GM18868 (cell line): ENCODE results near the gene DNAJB9.

Experiments used
- ATAC-seq: cut with Tn5 transposase; IDR thresholded peaks from one replicate; pipeline ENCODE4 v1.9.1; 2021; ENCODE audit warnings: mild to moderate bottlenecking, moderate library complexity; ENCODE audit not compliant: unreplicated experiment

DNAJB9 gene

GRCh38 chr7:108565987-108566386, 3.7 kb upstream of the DNAJB9 start:
- no peak for ATAC-seq

DNA sequence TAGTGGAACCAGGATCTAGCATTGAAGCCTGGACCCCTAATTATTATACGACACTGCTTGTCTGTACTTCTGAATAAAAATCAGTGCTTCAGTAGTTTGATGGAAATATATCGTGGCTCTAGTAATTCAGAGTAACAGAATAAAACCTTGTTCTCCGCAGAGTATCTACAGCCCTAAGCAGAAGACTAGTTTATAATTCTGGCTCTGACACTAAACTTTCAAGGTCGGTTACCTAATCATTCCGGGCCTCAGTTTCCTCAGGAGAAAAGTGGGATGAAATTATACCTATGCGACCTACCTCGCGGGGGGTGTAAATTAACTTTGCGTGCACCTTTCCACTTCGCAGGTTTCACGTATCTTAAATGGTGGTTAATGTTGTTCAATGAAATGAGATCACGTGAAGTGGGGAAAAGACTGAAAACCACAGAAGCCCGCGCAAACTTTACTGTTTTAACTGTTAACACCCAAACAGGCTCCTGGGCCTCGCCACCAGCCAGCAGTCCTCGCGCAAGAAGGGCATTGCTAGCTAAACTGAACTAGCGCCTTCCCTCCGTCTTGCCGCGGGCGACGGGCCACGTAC, 783 bp upstream of the DNAJB9 start:
- ATAC-seq: no peak

DNA sequence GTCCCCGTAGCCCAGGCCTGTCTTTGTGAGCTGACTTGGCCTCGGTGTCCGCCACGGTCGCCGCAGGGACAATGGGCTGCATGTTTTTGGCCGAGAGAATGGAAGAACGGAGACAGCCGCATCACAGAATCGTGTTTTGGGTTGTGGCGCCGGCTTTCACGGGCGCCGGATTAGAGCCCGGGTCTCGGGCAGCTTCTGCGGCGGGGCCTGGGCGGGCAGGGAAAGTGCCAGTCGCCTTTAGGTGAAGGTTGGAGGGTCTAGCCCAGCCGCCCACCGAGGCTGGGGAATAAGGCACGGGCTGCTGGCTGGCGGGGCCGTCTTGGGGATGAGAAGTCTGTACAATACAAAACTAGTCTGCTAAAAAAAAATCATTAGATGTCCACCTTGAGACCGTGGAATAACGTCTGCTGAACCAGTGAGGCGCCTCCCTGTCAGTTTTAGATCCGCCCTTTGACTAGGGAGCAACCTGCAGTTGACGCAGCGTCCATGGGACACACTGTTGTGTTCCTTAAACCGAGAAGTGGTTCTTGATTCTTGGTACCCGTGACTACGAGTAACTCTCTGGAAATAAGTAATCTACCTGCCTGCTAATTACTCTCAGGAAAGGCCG, 577 bp downstream of the DNAJB9 start:
- peak; percentile 21 for ATAC-seq

GRCh38 chr7:108572480-108572879, 2.8 kb downstream of the DNAJB9 start:
- no peak for ATAC-seq

- ATAC-seq: no peak
Observed at GRCh38 chr7:108575156-108575555, 5.5 kb downstream of the DNAJB9 start.

GRCh38 chr7:108576116-108576515, 6.4 kb downstream of the DNAJB9 start:
- ATAC-seq: no peak

- no peak for ATAC-seq
Observed at GRCh38 chr7:108578937-108579336, 9.3 kb downstream of the DNAJB9 start.

GRCh38 chr7:108580298-108580697, 10.6 kb downstream of the DNAJB9 start:
- ATAC-seq: no peak

GRCh38 chr7:108581655-108582491, 12.2 kb downstream of the DNAJB9 start:
- no peak for ATAC-seq

DNA sequence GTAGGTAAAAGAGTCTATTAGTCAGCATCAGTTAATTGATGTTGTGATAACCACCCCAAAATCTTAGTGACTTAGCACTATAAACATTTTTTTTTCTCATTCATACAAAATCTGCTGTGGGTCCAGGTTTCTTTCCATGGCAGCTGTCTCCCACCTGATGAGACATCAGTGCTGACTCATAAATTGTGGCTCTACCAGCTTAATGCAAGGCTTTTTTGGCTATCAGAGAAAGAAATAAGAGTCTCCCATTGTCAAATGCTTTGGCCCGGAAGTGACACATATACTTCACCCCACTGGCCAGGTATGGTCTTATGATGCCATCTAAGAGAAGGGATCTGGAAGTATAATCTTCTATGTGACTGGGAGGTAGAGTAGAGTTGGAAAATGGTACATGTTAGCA, 14.5 kb downstream of the DNAJB9 start:
- ATAC-seq: no peak

DNA sequence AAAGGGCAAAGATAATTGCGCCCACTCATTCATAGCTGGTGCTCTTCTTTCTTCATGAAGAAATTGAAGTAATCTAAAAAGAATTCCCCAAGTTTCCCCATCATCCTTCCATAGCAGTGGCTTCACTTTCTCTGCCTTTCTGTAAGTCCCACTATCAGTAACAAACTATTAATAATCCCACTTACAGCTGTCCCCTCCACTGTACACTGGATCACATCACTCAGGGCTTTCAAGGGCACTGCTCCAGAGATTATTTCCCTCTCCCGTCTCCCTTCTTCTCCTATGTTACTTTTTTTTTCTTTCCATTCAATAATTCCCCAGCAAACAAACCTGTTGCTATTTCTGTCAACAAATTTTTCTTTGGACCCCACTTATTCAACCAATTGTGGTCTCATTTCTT, 16.2 kb downstream of the DNAJB9 start:
- no peak for ATAC-seq

DNA sequence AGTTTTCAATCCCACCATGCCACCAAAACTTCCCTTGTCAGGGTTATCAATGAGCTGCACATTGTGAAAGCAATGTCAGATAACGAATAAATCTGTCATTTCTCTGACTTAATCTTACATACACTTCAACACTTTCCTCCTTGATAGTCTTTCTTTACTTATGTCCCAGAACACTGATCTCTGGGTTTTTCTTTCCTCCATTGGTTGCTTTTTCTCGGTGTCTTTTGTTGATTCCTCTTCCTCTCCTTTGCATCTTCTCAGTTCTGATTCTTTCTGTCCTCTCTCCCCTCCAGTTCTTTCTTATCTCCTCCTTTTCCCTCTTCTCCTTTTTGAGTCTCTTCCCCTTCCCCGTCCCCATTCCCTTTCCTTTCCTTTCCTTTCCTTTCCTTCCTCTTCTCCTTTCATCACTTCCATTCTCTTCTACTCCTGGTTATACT, 16.6 kb downstream of the DNAJB9 start:
- no peak for ATAC-seq

GRCh38 chr7:108589199-108589598, 19.5 kb downstream of the DNAJB9 start:
- no peak for ATAC-seq

- no peak for ATAC-seq
Observed at GRCh38 chr7:108589874-108590273, 20.2 kb downstream of the DNAJB9 start.

DNA sequence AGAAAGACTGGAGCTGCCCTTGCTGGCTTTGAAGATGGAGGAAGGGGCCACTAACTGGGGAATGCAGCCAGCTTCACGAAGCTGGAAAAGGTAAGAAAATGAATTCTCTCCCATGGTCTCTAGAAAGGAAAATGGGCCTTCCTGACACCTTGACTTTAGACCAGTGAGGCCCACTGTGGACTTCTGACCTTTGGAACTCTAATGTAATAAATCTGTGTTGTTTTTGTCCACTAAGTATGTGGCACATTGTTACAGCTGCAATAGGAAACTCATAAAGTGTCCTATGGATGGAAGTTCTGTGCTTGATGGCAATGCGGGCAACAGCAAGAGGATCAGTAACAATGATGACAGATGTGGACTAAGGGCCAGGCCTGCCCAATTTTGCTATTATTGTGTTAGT, 20.9 kb downstream of the DNAJB9 start:
- ATAC-seq: no peak

GRCh38 chr7:108592646-108593201, 23.1 kb downstream of the DNAJB9 start:
- no peak for ATAC-seq

DNA sequence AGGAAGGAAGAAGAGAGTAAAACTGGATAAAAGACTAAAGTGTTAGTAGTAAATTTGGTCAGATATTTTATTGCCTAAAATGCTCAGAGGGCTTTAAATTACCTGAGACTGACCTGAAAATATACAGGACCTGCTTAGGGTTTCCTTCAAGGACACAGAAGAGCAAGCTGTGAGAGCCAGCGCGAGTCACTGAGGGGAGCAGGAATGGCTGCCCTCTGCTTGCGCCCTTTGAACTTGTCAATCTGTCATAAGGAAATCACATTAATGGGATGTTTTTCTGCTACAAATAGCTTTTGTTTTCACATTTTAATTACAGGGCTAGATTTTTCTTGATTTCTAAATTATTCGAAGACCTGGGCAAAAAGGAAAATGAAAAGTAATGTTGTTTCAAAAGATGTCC, 26.9 kb downstream of the DNAJB9 start:
- no peak for ATAC-seq

DNA sequence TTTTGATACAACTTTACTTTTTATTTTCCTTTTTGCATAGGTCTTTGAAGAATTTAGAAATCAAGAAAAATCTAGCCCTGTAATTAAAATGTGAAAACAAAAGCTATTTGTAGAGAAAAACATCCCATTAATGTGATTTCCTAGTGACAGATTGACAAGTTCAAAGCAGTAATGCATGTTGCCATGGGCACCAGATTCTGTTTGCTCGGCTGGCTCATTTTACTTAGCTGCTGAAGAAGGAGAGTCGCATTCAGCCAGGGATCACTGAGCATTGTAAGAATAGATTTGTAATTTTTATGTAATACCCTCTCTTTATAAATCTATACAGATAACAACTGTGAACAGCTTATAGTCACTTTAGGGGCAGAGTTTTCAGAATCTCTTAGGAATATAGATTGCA, 28.5 kb downstream of the DNAJB9 start:
- ATAC-seq: no peak

DNA sequence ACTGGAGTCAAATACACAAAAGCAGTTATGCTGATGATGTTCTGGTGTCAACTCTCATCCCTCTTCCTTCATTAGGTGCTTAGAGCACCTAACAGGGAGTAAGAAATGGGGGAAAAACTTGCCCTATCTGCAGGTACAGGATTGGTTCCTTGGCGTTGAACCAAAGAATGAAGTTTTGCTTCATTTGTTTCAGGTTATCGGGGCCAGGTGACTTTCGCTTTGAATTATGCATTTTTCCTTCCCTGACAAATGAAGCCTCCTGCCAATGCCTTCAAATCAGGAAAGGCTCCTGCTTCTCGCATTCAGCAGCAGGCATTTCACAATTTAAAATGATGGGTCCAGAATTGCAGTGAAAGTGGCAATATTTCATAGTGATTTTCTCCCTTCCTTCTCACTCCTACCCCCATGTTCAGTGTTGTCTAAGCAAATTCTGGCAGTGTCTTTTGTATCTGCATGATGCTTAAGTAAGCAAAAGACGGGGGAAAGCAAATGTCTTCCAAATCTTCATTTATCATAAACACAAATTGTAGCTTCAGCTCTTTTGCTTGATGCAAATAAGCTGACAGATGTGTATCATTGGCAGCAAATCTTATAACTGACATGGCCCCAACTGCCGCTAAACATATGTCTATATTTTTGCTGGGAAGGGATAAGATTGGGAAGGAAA, 29.4 kb downstream of the DNAJB9 start:
- no peak for ATAC-seq

GRCh38 chr7:108600399-108600798, 30.7 kb downstream of the DNAJB9 start:
- no peak for ATAC-seq

GRCh38 chr7:108603656-108604306, 34.1 kb downstream of the DNAJB9 start:
- no peak for ATAC-seq
